NCI-H2029 treated with DMSO at 0.1 percent for 48 hours (cell line): ENCODE data around the gene SLC25A47.
"Not testable (repeated sequence)": the region's sequence is repeated elsewhere in the genome, so short reads cannot be mapped to it uniquely, and the experiment has no call there.

ENCODE experiments used
- DNase-seq: peaks from one replicate; lab custom pipeline; 2025; lab: John Stamatoyannopoulos, UW

Gene SLC25A47

GRCh38 chr14:100327128-100327527 is 4.0 kb downstream of the SLC25A47 start:
- DNase-seq: no peak

GRCh38 chr14:100328495-100329163 is 5.5 kb downstream of the SLC25A47 start:
- no peak for DNase-seq

- DNase-seq: no peak
Observed at GRCh38 chr14:100329233-100330006, 6.3 kb downstream of the SLC25A47 start.

- no peak for DNase-seq
Observed at GRCh38 chr14:100330007-100330344, 6.8 kb downstream of the SLC25A47 start.

- DNase-seq: no peak
Observed at GRCh38 chr14:100330388-100330931, 7.3 kb downstream of the SLC25A47 start.

GRCh38 chr14:100332071-100332639 is 9.0 kb downstream of the SLC25A47 start:
- no peak for DNase-seq

- DNase-seq: no peak
Observed at GRCh38 chr14:100332797-100333196, 9.7 kb downstream of the SLC25A47 start.

- DNase-seq: no peak
Observed at GRCh38 chr14:100333311-100333710, 10.2 kb downstream of the SLC25A47 start.

GRCh38 chr14:100333827-100334226 is 10.7 kb downstream of the SLC25A47 start:
- no peak for DNase-seq

GRCh38 chr14:100334904-100335303 is 11.8 kb downstream of the SLC25A47 start:
- DNase-seq: no peak

GRCh38 chr14:100336618-100337530 is 13.7 kb downstream of the SLC25A47 start:
- no peak for DNase-seq

GRCh38 chr14:100339766-100340422 is 16.8 kb downstream of the SLC25A47 start:
- no peak for DNase-seq

GRCh38 chr14:100340423-100340813 is 17.3 kb downstream of the SLC25A47 start:
- no peak for DNase-seq

- no peak for DNase-seq
Observed at GRCh38 chr14:100341301-100342031, 18.3 kb downstream of the SLC25A47 start.

- no peak for DNase-seq
Observed at GRCh38 chr14:100342195-100342594, 19.1 kb downstream of the SLC25A47 start.

GRCh38 chr14:100342826-100343225 is 19.7 kb downstream of the SLC25A47 start:
- not testable (repeated sequence) for DNase-seq

GRCh38 chr14:100344657-100345056 is 21.5 kb downstream of the SLC25A47 start:
- not testable (repeated sequence) for DNase-seq

- DNase-seq: no peak
Observed at GRCh38 chr14:100345711-100346110, 22.6 kb downstream of the SLC25A47 start.

GRCh38 chr14:100346306-100347091 is 23.4 kb downstream of the SLC25A47 start:
- DNase-seq: no peak

- no peak for DNase-seq
Observed at GRCh38 chr14:100348253-100348729, 25.2 kb downstream of the SLC25A47 start.
